ENCODE measurements around the gene RERG. TPM values are rescaled to one million over a fixed set of nuclear protein-coding genes. Genes with fewer than 3 reads are reported as not detected.

RERG gene
- total and polyA plus RNA-seq, 2 experiments from 2014 or later = 1.1 to 1.5 TPM

DNA sequence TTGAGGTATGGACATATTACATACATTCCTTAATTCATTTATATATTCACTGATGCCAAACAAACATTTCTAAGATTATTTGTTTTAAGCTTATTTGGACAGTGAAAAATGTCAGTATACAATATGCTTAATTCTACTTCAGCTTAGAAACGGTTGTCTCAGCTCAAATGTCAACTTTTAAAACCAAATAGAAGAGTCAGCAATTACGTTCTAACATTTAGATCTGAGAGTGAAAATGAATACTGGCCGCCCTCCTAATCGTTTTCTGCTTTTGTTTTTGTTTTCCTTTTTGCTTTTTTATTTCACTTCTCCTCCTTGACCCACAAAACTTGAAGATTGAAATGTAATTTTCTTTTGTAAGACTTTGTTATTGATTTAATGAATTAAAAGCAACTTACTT lies 19.7 kb upstream of the RERG start (continued):
- TF ChIP-seq EZH2phosphoT487 (IDR thresholded peaks at IDR 0.05; ENCODE audit: unreplicated experiment) = no peak
- no peak for TF ChIP-seq NANOG (IDR thresholded peaks at IDR 0.05; ENCODE audit: borderline replicate concordance)
- no peak for TF ChIP-seq JUNB (IDR thresholded peaks at IDR 0.05; ENCODE audit: unreplicated experiment)
- TF ChIP-seq CREB1 (CRISPR knock-in tag; IDR thresholded peaks at IDR 0.05; ENCODE audit: low read depth) = no peak
- TF ChIP-seq, protein P1, sequence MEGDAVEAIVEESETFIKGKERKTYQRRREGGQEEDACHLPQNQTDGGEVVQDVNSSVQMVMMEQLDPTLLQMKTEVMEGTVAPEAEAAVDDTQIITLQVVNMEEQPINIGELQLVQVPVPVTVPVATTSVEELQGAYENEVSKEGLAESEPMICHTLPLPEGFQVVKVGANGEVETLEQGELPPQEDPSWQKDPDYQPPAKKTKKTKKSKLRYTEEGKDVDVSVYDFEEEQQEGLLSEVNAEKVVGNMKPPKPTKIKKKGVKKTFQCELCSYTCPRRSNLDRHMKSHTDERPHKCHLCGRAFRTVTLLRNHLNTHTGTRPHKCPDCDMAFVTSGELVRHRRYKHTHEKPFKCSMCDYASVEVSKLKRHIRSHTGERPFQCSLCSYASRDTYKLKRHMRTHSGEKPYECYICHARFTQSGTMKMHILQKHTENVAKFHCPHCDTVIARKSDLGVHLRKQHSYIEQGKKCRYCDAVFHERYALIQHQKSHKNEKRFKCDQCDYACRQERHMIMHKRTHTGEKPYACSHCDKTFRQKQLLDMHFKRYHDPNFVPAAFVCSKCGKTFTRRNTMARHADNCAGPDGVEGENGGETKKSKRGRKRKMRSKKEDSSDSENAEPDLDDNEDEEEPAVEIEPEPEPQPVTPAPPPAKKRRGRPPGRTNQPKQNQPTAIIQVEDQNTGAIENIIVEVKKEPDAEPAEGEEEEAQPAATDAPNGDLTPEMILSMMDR (conservative IDR thresholded peaks at IDR 0.05; ENCODE audit: low read depth in 2 of 2) = no peak
- TF ChIP-seq EZH2 (IDR thresholded peaks at IDR 0.05; ENCODE audit: low read depth, unreplicated experiment) = no peak
- TF ChIP-seq ETS1 (IDR thresholded peaks at IDR 0.05) = no peak
- TF ChIP-seq ZNF331 (CRISPR knock-in tag; IDR thresholded peaks at IDR 0.05; ENCODE audit: low read depth) = no peak
- TF ChIP-seq POLR2AphosphoS5 (IDR thresholded peaks at IDR 0.05; ENCODE audit: low read depth) = no peak
- TF ChIP-seq ZNF114 (CRISPR knock-in tag; IDR thresholded peaks at IDR 0.05) = no peak

GRCh38 chr12:15234508-15234907 lies 13.3 kb upstream of the RERG start:
- no peak overlapping the region for H3K4me3 Mint-ChIP-seq
- TF ChIP-seq ZNF462 (CRISPR knock-in tag; IDR thresholded peaks at IDR 0.05) (no peak), EZH2phosphoT487 (IDR thresholded peaks at IDR 0.05; ENCODE audit: unreplicated experiment) (no peak), STAT1 (IDR thresholded peaks at IDR 0.05; ENCODE audit: unreplicated experiment) (no peak), POLR2AphosphoS5 (IDR thresholded peaks at IDR 0.05; ENCODE audit: low read depth) (no peak), ETS1 (IDR thresholded peaks at IDR 0.05) (no peak)

More at GRCh38 chr12:15234508-15234907, 13.3 kb upstream of the RERG start:
- no peaks in the 10 kb centered on the region for H3K79me2 ChIP-seq (replicated peaks; ENCODE audit: insufficient read depth)
- Mint-ChIP-seq H3K9me3 (no peaks in the 10 kb centered on the region), H3K36me3 (ENCODE audit: low read depth) (no peaks in the 10 kb centered on the region), H3K27ac (no peak overlapping the region), H3K4me1 (no peaks in the 10 kb centered on the region), H3K27me3 (ENCODE audit: insufficient read depth, low read depth, poor library complexity) (no peaks in the 10 kb centered on the region)
- no peaks in the 10 kb centered on the region for H3K36me3 ChIP-seq (ENCODE audit: insufficient read depth)
- H3K27ac ChIP-seq (ENCODE audit: low read depth) = no peak overlapping the region
- no peak overlapping the region for H3K4me3 ChIP-seq
- no peaks in the 10 kb centered on the region for H3K27me3 ChIP-seq (ENCODE audit: insufficient read depth)
- DNase-seq (ENCODE audit: low spot score) (no peak), ATAC-seq (no peak)
- H3K9me2 ChIP-seq (ENCODE audit: insufficient read depth) = no peaks in the 10 kb centered on the region
- no peak overlapping the region for H3K4me2 ChIP-seq
- H3K4me1 ChIP-seq (ENCODE audit: insufficient read depth) = no peaks in the 10 kb centered on the region
- H2AFZ ChIP-seq = no peak overlapping the region
- H4K20me1 ChIP-seq (replicated peaks; ENCODE audit: insufficient read depth) = no peaks in the 10 kb centered on the region
- H3F3A ChIP-seq (replicated peaks; ENCODE audit: low read depth) = no peaks in the 10 kb centered on the region
